Keratinocyte (primary cell): ENCODE data around the gene MRFAP1. TPM values are rescaled to one million over a fixed set of nuclear protein-coding genes. Genes with fewer than 3 reads are reported as not detected.

Source experiments
- DNase-seq: peaks from one replicate; pipeline ENCODE4 v3.0.0-alpha.2; 2011; ENCODE audit warnings: low read depth, missing footprints, low spot score
- FAIRE-seq: peaks from 2 replicates; lab custom pipeline; 2011; peaks lifted over from hg19 to GRCh38; lab: Jason Lieb, UNC
- H2AFZ ChIP-seq: 2 replicates; pipeline ENCODE4 v1.6.0; 2012; ENCODE audit warnings: low read length, control low read depth, inconsistent platforms; ENCODE audit not compliant: control insufficient read depth
- H3K27ac ChIP-seq: 2 replicates; pipeline ENCODE4 v1.5.1; 2011; ENCODE audit warnings: low read length; ENCODE audit not compliant: control insufficient read depth, insufficient read depth
- H3K27me3 ChIP-seq: 3 replicates; pipeline ENCODE4 v1.6.0; 2011; ENCODE audit warnings: low read length; ENCODE audit not compliant: control insufficient read depth, insufficient read depth; ENCODE audit errors: extremely low read depth
- H3K36me3 ChIP-seq, 2 experiments: 2 replicates in 1 of 2; 3 replicates in 1 of 2; pipeline ENCODE4 v1.5.1; 2011; ENCODE audit warnings: low read length in 2 of 2, mild to moderate bottlenecking in 1 of 2; ENCODE audit not compliant: control insufficient read depth in 2 of 2, insufficient read depth in 2 of 2; ENCODE audit errors: extremely low read depth in 1 of 2
- H3K4me1 ChIP-seq: 3 replicates; pipeline ENCODE4 v1.5.1; 2011; ENCODE audit warnings: low read length; ENCODE audit not compliant: control insufficient read depth, insufficient read depth; ENCODE audit errors: extremely low read depth
- H3K4me2 ChIP-seq: 3 replicates; pipeline ENCODE4 v1.6.0; 2011; ENCODE audit warnings: low read depth, low read length; ENCODE audit not compliant: control insufficient read depth, insufficient read depth; ENCODE audit errors: extremely low read depth
- H3K4me3 ChIP-seq, 3 experiments: fragments of 200-600 bp in 1 of 3; sonication (generic) in 1 of 3; 2 replicates in 2 of 3; 3 replicates in 1 of 3; pipeline ENCODE4 v1.5.1; 2011 to 2016; ENCODE audit warnings: low read length in 3 of 3, mild to moderate bottlenecking in 3 of 3, control low read depth in 2 of 3, inconsistent platforms in 1 of 3, low read depth in 1 of 3, mixed read lengths in 1 of 3, mixed run types in 1 of 3, moderate library complexity in 1 of 3; ENCODE audit not compliant: control insufficient read depth in 2 of 3, insufficient read depth in 2 of 3; ENCODE audit errors: extremely low read depth in 1 of 3
- H3K79me2 ChIP-seq: 2 replicates; pipeline ENCODE4 v1.6.0; 2012; ENCODE audit warnings: low read length; ENCODE audit not compliant: control insufficient read depth, insufficient read depth
- H3K9ac ChIP-seq: 3 replicates; pipeline ENCODE4 v1.6.0; 2011; ENCODE audit warnings: low read length; ENCODE audit not compliant: control insufficient read depth, insufficient read depth; ENCODE audit errors: extremely low read depth
- H3K9me1 ChIP-seq: 3 replicates; pipeline ENCODE4 v1.6.0; 2011; ENCODE audit warnings: low read length; ENCODE audit not compliant: control insufficient read depth, insufficient read depth; ENCODE audit errors: extremely low read depth
- H3K9me3 ChIP-seq: 2 replicates; pipeline ENCODE4 v1.5.1; 2012; ENCODE audit warnings: low read depth, low read length; ENCODE audit not compliant: control insufficient read depth
- H4K20me1 ChIP-seq: 3 replicates; pipeline ENCODE4 v1.6.0; 2011; ENCODE audit warnings: low read length; ENCODE audit not compliant: control insufficient read depth, insufficient read depth; ENCODE audit errors: extremely low read depth
- EZH2 ChIP-seq: IDR thresholded peaks from one replicate; pipeline ENCODE4 v1.6.1; 2012; ENCODE audit warnings: inconsistent platforms, mild to moderate bottlenecking, low read length, moderate library complexity
- dilution Hi-C: fragments of 300-500 bp; cut with MboI; formaldehyde crosslinking; loops from one replicate; pipeline ENCODE4 v1.7.0; 2020; ENCODE audit warnings: low sequenced_read_pairs; ENCODE audit not compliant: extremely low pct_ligation_motif_present
- polyA plus RNA-seq, 5 experiments: library from polyadenylated mRNA; depleted of rRNA in 3 of 5; stranded (reverse) in 3 of 5; stranded (forward) in 1 of 5; unstranded in 1 of 5; fragments of >200 nt; gene quantifications; 1 replicate in 1 of 5; 2 replicates in 3 of 5; 3 replicates in 1 of 5; pipeline versions ENCODE4 v1.2.1 to v1.2.3, GENCODE V29; 2011 to 2012; ENCODE audit warnings: missing spikeins in 2 of 5, low read depth in 1 of 5, low replicate concordance in 1 of 5
- TF ChIP-seq, protein P1 (sequence below), 3 experiments: IDR thresholded peaks in 1 of 3; conservative IDR thresholded peaks in 1 of 3; optimal IDR thresholded peaks in 1 of 3; 2 replicates in 2 of 3; 3 replicates in 1 of 3; pipeline versions ENCODE3 to v1.5.1; 2011; ENCODE audit warnings: low read length in 3 of 3, mild to moderate bottlenecking in 3 of 3, moderate library complexity in 2 of 3, control low read depth in 1 of 3, inconsistent platforms in 1 of 3; ENCODE audit not compliant: insufficient read depth in 2 of 3; ENCODE audit errors: extremely low read depth in 1 of 3

MRFAP1 gene
- polyA plus RNA-seq, 1 donor (not counting 4 experiments of a cell fraction or from before 2014, with no cell fraction given) = 275 TPM

DNA sequence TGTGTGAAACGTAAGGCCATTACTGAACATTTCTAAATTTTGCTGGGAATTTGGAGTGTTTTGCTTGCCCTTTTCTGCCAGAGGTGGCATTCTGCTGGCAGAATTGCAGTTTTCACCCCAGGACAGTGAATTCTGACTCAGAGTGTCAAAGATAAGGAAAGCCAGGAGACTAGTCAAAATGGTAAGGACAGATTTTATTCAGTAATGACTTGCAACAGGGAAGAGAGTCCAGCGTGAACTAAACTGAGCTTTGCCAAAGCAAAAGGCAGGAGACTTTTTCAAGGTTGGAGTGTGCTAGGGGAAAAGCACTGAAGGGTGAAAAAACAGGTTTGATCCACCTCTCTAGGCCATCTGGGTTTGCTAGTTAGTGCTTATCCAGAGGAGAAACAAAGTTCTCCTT is 19.4 kb downstream of the MRFAP1 start:
- Histone ChIP-seq H3K79me2 (no peaks in the 10 kb centered on the region), H3K4me1 (peaks cover 8% of the 10 kb centered on the region), H3K9ac (no peak overlapping the region), H2AFZ (no peak overlapping the region), H3K27ac (no peak overlapping the region), H3K9me1 (no peaks in the 10 kb centered on the region), H3K4me3 (no peak overlapping the region), H3K27me3 (peaks cover 20% of the 10 kb centered on the region), H3K9me3 (no peaks in the 10 kb centered on the region), H3K36me3 (no peaks in the 10 kb centered on the region), H4K20me1 (no peaks in the 10 kb centered on the region), H3K4me2 (no peak overlapping the region)
- TF ChIP-seq, protein P1, sequence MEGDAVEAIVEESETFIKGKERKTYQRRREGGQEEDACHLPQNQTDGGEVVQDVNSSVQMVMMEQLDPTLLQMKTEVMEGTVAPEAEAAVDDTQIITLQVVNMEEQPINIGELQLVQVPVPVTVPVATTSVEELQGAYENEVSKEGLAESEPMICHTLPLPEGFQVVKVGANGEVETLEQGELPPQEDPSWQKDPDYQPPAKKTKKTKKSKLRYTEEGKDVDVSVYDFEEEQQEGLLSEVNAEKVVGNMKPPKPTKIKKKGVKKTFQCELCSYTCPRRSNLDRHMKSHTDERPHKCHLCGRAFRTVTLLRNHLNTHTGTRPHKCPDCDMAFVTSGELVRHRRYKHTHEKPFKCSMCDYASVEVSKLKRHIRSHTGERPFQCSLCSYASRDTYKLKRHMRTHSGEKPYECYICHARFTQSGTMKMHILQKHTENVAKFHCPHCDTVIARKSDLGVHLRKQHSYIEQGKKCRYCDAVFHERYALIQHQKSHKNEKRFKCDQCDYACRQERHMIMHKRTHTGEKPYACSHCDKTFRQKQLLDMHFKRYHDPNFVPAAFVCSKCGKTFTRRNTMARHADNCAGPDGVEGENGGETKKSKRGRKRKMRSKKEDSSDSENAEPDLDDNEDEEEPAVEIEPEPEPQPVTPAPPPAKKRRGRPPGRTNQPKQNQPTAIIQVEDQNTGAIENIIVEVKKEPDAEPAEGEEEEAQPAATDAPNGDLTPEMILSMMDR (optimal IDR thresholded peaks at IDR 0.05 in 1 of 3, IDR thresholded peaks at IDR 0.05 in 1 of 3, conservative IDR thresholded peaks at IDR 0.05 in 1 of 3; ENCODE audit: extremely low read depth in 1 of 3, insufficient read depth in 2 of 3, low read length in 3 of 3) = no peak
- TF ChIP-seq EZH2 = no peak
- no peak for FAIRE-seq
- dilution Hi-C loops = no loop called here
- DNase-seq = no peak

DNA sequence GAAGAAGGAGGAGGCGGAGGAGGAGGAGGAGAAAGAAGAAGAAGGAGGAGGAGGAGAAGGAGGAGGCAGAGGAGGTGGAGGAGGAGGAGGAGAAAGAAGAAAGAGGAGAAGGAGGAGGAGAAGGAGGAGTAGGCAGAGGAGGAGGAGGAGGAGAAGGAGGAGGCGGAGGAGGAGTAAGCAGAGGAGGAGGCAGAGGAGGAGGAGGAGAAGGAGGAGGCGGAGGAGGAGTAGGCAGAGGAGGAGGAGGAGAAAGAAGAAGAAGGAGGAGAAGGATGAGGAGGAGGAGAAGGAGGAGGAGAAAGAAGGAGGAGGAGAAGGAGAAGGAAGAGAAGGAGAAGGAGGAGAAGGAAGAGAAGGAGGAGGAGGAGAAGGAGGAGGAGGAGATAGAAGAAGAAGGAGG is 19.9 kb downstream of the MRFAP1 start:
- H3K9me3 ChIP-seq = no peaks in the 10 kb centered on the region
- no peak overlapping the region for H3K9ac ChIP-seq
- no peaks in the 10 kb centered on the region for H4K20me1 ChIP-seq
- no peak overlapping the region for H3K27ac ChIP-seq
- FAIRE-seq = no peak
- H3K27me3 ChIP-seq = peaks cover 20% of the 10 kb centered on the region
- no peak for DNase-seq
- no peak overlapping the region for H2AFZ ChIP-seq
- H3K4me2 ChIP-seq = no peak overlapping the region
- no peaks in the 10 kb centered on the region for H3K36me3 ChIP-seq
- TF ChIP-seq EZH2 = no peak
- TF ChIP-seq, protein P1 (optimal IDR thresholded peaks at IDR 0.05 in 1 of 3, IDR thresholded peaks at IDR 0.05 in 1 of 3, conservative IDR thresholded peaks at IDR 0.05 in 1 of 3; ENCODE audit: extremely low read depth in 1 of 3, insufficient read depth in 2 of 3, low read length in 3 of 3) = no peak
- H3K79me2 ChIP-seq = no peaks in the 10 kb centered on the region
- no peak overlapping the region for H3K4me3 ChIP-seq
- H3K4me1 ChIP-seq = peaks cover 8% of the 10 kb centered on the region
- dilution Hi-C loops = no loop called here
- H3K9me1 ChIP-seq = no peaks in the 10 kb centered on the region
